ENCODE results near the gene OR56A4.
"Not testable (repeated sequence)": the region's sequence is repeated elsewhere in the genome, so short reads cannot be mapped to it uniquely, and the experiment has no call there.

Gene OR56A4

DNA sequence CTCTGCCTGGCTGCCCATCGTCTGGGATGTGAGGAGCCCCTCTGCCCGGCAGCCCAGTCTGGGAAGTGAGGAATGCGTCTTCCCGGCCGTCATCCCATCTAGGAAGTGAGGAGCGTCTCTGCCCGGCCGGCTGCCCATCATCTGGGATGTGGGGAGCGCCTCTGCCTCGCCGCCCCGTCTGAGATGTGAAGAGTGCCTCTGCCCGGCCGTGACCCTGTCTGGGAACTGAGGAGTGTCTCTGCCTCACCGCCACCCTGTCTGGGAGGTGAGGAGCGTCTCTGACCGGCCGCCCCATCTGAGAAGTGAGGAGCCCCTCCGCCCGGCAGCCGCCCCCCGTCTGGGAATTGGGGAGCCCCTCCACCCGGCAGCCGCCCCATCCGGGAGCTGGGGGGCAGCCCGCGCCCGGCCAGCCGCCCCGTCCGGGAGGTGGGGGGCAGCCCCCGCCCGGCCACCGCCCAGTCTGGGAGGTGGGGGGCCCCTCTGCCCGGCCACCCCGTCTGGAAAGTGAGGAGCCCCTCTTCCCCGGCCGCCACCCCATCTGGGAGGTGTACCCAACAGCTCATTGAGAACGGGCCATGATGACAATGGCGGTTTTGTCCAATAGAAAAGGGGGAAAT lies 45.9 kb downstream of the OR56A4 start:
- not testable (repeated sequence) for DNase-seq (ENCODE audit: low read depth in 2 of 2)

DNA sequence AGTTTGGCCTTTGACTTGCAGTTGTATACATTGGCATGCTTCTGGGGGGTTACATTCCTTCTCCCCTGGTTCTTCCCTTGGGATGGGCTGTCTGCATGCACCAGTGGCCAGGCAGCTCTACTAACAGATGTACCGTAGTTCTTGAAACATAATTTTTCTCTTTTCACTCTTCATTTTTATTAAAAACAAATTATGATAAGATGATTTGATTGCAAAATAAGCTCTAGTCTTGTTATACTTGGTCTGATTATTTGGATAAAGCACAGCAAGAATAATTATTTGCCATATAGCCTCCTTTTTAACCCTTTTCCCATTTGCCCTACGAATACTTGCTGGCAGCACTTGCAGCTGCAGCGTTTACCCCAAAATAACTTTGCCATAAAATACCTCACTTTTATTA lies 51.2 kb downstream of the OR56A4 start:
- DNase-seq (ENCODE audit: low read depth in 2 of 2) = no peak

Data from stimulated activated CD8-positive, alpha-beta memory T cell treated with anti-CD3 and anti-CD28 coated beads, Interleukin-7, amount 100 ng/mL, for 1 hour (primary cell).